Fibroblast of skin of abdomen (primary cell): Measurements from ENCODE around the gene APEX1.
"Not testable (repeated sequence)": the region's sequence is repeated elsewhere in the genome, so short reads cannot be mapped to it uniquely, and the experiment has no call there.

Experiments used
- DNase-seq: peaks from one replicate; pipeline ENCODE4 v3.0.0-alpha.2; 2013

The APEX1 gene

GRCh38 chr14:20435582-20436362, 19.3 kb upstream of the APEX1 start, which contains the start of gene KLHL33:
KLHL33 (minus strand) TSS chr14:20436166; CDS start chr14:20435811, 355 bp downstream.
- no peak for DNase-seq

DNA sequence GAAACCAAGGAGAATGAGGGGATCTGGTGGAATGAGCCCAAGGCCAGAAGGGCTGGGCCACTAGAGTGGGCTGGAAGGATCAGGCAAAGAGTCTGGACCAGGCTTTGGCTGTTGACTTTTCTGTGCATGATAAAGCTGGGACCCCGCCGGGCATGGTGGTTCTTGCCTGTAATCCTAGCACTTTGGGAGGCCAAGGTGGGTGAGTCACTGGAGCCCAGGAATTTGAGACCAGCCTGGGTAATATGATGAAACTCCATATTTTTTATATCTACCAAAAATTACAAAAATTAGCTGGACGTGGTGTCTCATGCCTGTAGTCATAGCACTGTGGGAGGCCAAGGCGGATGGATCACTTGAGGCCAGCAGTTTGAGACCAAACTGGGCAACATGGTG, 18.7 kb upstream of the APEX1 start:
- DNase-seq, result peak; percentile 79

DNA sequence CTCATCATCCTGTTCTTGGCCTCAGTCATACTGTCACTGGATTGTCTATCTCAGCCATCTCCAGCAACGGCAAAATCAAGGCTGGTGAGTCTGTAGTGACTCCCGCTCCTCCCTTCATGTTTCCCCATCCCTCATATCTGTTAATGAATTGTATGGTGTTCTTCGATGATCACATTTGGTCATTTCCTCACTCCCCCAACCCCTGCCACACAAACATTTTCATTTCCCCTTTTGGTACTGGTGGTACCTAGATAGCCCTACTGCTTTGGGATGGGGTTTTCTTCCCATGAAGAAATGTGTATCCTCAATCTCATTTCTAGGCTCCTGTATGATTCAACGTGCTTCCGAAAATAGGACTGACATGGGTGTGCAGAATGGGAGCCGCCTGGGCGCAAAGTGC, 16.4 kb upstream of the APEX1 start:
- no peak for DNase-seq

DNA sequence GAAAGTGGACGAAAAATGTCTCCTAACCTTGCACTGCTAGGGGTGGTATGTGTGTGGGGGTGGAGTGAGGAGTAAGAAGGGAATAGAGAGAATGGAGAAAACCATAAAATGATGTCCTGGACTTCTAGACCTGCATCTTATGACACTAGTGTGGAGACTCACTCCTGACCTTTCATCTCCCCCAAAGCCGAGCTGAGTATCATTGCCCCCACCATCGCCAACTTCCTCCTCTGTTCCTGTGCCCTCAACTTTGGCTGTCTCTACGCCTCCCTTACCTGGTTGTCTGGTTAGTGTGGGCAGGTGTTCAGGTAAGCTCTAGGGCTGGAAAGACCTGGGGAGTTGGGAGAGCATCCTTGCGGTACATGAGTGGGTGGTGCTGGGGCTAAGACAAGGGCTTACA, 14.6 kb upstream of the APEX1 start:
- DNase-seq, result no peak

- no peak for DNase-seq
These were observed 14.1 kb upstream of the APEX1 start for GRCh38 chr14:20440882-20441281.

GRCh38 chr14:20441461-20441860, 13.6 kb upstream of the APEX1 start:
- no peak for DNase-seq

- not testable (repeated sequence) for DNase-seq
These were observed 11.4 kb upstream of the APEX1 start for GRCh38 chr14:20443650-20444049.

DNA sequence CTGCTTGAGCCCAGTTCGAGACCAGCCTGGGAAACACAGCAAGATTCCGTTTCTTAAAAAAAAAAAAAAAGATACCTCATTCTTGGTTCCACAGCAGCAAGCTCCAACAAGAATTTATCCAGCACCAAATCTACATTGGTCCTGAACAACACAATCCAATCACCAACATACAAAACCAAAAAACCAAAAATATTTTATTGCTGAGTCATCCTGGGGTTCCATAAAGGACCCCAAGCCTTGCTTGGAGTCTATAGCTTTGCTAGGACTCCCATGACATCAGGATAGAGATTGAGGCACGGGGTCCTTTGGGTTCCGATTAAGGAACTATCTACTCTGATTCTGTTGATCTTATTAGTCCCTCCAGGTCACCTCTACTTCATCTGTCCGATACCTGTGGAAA, 8.1 kb upstream of the APEX1 start:
- no peak for DNase-seq

- DNase-seq, result not testable (repeated sequence)
These were observed 2.2 kb upstream of the APEX1 start for GRCh38 chr14:20452831-20453230.

GRCh38 chr14:20455355-20456300, 602 bp downstream of the APEX1 start:
- peak; percentile 38 for DNase-seq

DNA sequence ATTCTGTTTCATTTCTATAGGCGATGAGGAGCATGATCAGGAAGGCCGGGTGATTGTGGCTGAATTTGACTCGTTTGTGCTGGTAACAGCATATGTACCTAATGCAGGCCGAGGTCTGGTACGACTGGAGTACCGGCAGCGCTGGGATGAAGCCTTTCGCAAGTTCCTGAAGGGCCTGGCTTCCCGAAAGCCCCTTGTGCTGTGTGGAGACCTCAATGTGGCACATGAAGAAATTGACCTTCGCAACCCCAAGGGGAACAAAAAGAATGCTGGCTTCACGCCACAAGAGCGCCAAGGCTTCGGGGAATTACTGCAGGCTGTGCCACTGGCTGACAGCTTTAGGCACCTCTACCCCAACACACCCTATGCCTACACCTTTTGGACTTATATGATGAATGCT, 1.9 kb downstream of the APEX1 start:
- no peak for DNase-seq

GRCh38 chr14:20458031-20458789, 3.2 kb downstream of the APEX1 start:
- no peak for DNase-seq

DNA sequence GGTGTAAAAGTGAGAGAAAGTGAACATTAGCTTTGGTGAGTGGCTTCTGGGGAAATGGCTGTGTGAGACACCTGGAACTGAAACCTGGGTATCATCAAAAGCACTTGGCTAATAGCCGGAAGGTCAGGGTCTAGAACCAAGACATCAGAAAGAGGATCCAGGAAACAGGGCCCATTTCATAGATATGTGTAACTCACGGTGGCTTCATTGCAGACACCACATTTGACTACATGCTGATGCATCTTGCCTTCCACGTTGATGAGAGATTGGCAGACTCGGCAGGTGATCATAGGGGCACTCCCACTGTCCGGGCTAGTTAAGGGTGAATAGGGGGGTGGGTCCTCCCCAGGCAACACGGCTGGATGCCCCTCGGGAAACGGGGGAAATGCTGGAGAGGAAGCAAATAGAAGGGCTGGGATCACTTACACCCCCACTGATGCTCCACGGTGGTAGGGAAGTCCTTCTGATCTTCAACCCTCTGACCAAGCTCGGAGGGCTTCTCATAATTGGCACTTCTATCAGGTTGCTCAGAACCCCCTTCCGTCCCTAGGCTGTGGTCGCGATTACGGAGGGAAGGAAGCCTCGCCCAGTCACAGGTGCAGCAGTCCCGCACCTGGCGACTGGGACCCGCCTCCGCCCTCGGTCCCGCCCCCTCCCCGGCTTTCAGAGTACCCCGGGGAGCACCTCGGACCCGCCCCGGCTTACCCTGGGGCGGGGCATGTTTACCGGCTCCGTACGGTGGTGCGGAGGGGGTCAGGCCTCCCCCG, 5.6 kb downstream of the APEX1 start:
- DNase-seq, result no peak

GRCh38 chr14:20461225-20462141, 6.5 kb downstream of the APEX1 start, which contains the start of gene PIP4P1:
PIP4P1 (minus strand) TSS chr14:20461434; CDS start chr14:20461325, 109 bp downstream.
- peak; percentile 100 for DNase-seq

DNA sequence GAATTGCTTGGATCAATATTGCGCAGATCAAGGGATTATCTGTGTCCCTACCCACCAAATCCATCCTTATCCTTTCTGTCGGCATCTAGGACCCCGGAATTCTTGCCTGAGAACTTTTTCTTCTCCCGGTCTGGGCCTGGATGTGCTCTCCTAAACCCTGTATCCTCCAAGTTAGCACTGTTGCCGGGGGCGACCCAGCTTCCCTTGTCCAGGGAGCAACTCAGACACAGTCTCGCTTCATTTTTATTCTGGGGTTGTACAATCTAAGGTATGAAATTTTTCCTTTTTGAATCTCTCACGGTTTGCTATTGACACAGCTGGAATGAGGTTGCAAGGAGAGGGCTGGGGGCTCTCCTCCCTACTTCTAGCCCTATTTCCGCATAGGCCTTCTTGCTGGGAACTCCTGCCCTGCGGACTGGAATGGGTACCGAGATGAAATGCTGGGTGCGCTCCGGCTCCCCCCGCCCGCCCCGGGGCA, 13.8 kb downstream of the APEX1 start:
- DNase-seq, result no peak

DNA sequence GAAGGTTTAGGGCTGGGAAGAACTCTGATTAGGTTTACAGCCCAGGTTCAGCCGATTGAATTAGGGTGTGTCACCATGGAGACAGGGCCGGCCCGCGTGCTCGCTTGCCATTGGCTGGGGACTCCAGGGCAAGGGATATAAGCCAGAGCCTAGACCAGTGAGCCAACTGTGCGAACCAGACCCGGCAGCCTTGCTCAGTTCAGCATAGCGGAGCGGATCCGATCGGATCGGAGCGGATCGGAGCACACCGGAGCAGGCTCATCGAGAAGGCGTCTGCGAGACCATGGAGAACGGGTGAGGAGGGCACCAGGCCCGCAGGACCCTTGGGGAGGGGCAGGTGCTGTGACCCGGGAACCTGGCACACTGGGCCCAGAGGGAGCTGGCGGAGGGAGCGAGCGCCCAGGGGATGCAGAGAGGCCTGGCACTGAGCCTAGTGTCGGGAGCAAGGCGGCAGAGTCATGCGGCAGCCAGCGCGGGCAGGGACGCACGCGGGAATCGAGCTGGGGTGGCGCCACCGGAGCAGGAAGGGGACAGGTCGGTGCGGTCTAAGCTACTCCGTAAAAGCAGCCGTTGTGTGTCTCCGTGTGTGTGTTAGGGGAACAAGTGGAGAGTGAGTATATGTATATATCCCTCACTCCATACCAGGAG, 14.3 kb downstream of the APEX1 start, which contains the start of gene PNP:
TSS of gene PNP (plus strand) at position 165 of the 648 bp plus-strand sequence. CDS start at position 284, 119 bp downstream.
- peak; percentile 84 for DNase-seq

DNA sequence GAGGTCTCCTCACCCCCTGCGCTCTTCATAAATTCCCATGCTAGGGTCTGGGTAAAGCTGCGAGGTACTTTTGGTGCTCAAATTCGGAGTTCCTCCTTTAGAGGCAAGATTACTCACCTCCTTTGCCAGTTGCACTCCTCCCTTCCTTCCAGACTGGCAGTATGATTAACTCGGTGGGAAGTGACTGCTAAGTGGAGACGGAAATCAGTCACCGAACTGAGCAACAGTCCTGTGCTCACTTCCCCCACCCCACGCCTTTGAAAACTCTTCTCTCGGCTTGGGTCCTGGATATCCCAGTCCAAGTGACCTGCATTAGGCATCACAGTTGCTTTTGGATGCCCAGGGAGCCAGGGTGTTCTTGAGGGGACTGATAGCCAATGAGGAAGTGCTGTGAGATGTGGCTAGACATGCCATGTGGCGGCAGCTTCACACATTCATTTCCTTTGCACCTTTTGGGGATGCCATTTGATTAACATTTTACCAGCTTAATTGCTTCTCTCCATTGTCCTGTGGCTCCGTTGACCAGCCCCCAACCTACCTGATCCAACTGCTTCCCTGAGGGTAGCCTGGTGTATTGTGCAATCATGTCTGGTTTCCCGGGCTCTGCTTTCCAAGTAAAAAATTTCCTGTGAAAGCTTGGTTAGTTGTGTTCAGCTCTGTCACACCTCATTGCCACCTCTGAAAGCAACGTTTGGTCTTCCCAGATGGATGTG, 15.0 kb downstream of the APEX1 start:
- DNase-seq, result peak; percentile 57

DNA sequence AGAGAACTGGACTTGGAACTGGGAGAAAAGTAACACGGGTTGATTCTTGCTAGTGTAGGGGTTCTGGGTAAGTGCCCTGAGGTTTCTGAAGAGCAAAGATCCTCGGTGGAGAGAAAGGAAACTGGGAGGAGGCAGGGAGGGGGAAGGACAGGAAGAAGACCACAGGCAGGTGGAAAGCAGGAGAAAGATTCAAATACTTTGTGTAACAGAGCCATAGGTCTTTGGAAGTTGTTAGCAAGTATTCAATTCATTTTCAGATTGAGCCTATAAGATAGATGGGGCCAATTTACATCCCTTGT, 15.5 kb downstream of the APEX1 start:
- DNase-seq, result no peak

DNA sequence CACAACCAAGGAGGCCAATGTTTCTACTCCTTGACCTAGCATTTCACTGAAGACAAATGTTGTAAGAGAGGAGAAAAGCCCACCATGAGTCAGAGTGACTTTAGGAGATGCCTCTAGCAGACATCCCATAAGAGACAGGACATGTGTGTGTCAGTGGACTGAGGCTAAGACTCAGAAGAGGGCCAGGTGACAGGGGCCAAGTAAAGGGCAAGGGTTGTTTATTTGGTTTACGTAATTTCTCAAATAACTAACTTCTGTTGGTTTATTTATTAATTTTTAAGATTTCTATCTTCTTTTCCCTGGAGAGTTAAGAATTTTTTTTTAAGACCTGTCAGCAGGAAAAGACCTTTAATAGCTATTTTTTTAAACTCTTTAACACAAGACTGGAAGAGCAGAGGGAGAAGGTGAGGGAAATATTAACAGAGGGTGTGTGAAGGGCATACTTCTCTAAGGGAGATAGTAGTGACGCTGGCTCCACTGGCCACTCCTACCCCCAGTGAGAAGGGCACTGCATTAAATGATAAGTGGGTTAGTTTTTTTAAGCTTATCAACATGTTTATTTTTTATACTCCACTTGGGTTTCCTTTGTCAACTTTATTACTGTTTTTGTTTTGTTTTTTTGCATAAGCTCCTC, 17.6 kb downstream of the APEX1 start:
- DNase-seq, result no peak
